CD4-positive, CD25-positive, alpha-beta regulatory T cell (primary cell): Measurements from ENCODE around the gene DYNC2LI1. TPM values are rescaled to one million over a fixed set of nuclear protein-coding genes. Genes with fewer than 3 reads are reported as not detected.

Experiments
- ATAC-seq, 2 donors: fragments of 150-1000 bp; cut with Tn5 transposase; one replicate each; pipeline ENCODE4 v1.10.0; 2021; ENCODE audit warnings: low read depth in 2 of 2, moderate number of reproducible peaks in 2 of 2, moderate library complexity in 1 of 2
- DNase-seq, 3 donors: peaks; one replicate each; pipeline versions ENCODE4 v3.0.0 to v3.0.0-alpha.2; 2012 to 2022; ENCODE audit warnings: mixed read lengths in 1 of 3
- H3K27ac ChIP-seq: one replicate; pipeline ENCODE4 v1.7.0; 2013; ENCODE audit warnings: mild to moderate bottlenecking, low read length; ENCODE audit not compliant: insufficient read depth, poor library complexity, severe bottlenecking
- H3K27me3 ChIP-seq: one replicate; pipeline ENCODE4 v1.7.0; 2013; ENCODE audit warnings: low read length; ENCODE audit not compliant: control insufficient read depth, insufficient read depth
- H3K36me3 ChIP-seq: one replicate; pipeline ENCODE4 v1.7.0; 2013; ENCODE audit warnings: mild to moderate bottlenecking, low read length, moderate library complexity; ENCODE audit not compliant: control insufficient read depth, insufficient read depth
- H3K4me1 ChIP-seq: 2 replicates; pipeline ENCODE4 v1.7.0; 2013; ENCODE audit warnings: mild to moderate bottlenecking, low read length; ENCODE audit not compliant: insufficient read depth, control insufficient read depth, poor library complexity, severe bottlenecking
- H3K4me3 ChIP-seq: one replicate; pipeline ENCODE4 v1.7.0; 2013; ENCODE audit warnings: low read depth, mild to moderate bottlenecking, low read length, moderate library complexity
- H3K9me3 ChIP-seq, 2 experiments: 1 replicate in 1 of 2; 2 replicates in 1 of 2; pipeline ENCODE4 v1.7.0; 2013; ENCODE audit warnings: low read length in 2 of 2, mild to moderate bottlenecking in 1 of 2, moderate library complexity in 1 of 2; ENCODE audit not compliant: control insufficient read depth in 2 of 2
- H3K27ac Mint-ChIP-seq, 3 donors: one replicate each; pipeline ENCODE4 v1.8.0; 2020 to 2022; ENCODE audit warnings: mild to moderate bottlenecking in 3 of 3, mixed read lengths in 3 of 3, moderate library complexity in 2 of 3
- H3K27me3 Mint-ChIP-seq: one replicate; pipeline ENCODE4 v1.8.0; 2022; ENCODE audit warnings: mild to moderate bottlenecking, mixed read lengths
- H3K36me3 Mint-ChIP-seq: one replicate; pipeline ENCODE4 v1.8.0; 2020; ENCODE audit warnings: mixed read lengths
- H3K4me1 Mint-ChIP-seq, 4 donors: one replicate each; pipeline ENCODE4 v1.8.0; 2020 to 2022; ENCODE audit warnings: mixed read lengths in 4 of 4, mild to moderate bottlenecking in 1 of 4
- H3K4me3 Mint-ChIP-seq, 4 donors: one replicate each; pipeline ENCODE4 v1.8.0; 2020 to 2022; ENCODE audit warnings: mild to moderate bottlenecking in 4 of 4, mixed read lengths in 4 of 4, moderate library complexity in 3 of 4
- H3K9me3 Mint-ChIP-seq, 7 donors: one replicate each; pipeline ENCODE4 v1.8.0; 2020 to 2022; ENCODE audit warnings: mixed read lengths in 7 of 7, mild to moderate bottlenecking in 3 of 7, moderate library complexity in 2 of 7
- polyA plus RNA-seq, 4 donors: library from polyadenylated mRNA; unstranded; fragments of 300-500 nt; fragmentation: Illumina TruSeq; gene quantifications; one replicate each; pipeline ENCODE4 v1.2.3, GENCODE V29; 2021
- total RNA-seq: library from RNA; stranded (reverse); gene quantifications from one replicate; pipeline ENCODE4 v1.2.3, GENCODE V29; 2022

The DYNC2LI1 gene
- total and polyA plus RNA-seq, 5 donors from 2014 or later: 2.1 to 5.8 (median 3.1) TPM

DNA sequence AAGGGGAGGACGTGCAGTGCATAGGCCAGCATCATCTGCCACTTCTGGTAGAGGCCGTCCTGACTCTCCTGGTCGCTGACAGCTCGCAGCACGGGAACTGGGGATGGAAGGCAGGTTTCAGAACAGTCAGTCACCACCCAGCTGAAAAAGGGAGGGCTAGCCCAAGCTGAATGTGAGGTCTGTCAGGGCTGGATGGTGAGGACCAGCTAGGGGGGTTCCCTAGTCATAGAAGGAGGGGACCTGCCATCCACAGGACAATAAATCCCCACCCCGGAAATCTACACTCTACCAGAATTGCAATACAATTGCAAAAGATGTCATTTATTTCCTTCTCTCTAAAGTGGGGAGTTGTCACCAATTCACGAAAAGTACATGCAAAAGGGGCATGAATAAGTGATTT lies 49.0 kb downstream of the DYNC2LI1 start:
- Histone ChIP-seq H3K27ac (no peak overlapping the region), H3K4me1 (no peaks in the 10 kb centered on the region), H3K36me3 (no peaks in the 10 kb centered on the region), H3K4me3 (no peak overlapping the region), H3K27me3 (peaks cover 3% of the 10 kb centered on the region), H3K9me3 (no peaks in the 10 kb centered on the region)
- DNase-seq (no peak), ATAC-seq (no peak)
- H3K4me1 Mint-ChIP-seq: no peaks in the 10 kb centered on the region
- no peak overlapping the region for H3K27ac Mint-ChIP-seq
- H3K9me3 Mint-ChIP-seq: no peaks in the 10 kb centered on the region
- peaks cover 4% of the 10 kb centered on the region for H3K36me3 Mint-ChIP-seq
- peaks cover 17% of the 10 kb centered on the region for H3K27me3 Mint-ChIP-seq
- no peak overlapping the region for H3K4me3 Mint-ChIP-seq

DNA sequence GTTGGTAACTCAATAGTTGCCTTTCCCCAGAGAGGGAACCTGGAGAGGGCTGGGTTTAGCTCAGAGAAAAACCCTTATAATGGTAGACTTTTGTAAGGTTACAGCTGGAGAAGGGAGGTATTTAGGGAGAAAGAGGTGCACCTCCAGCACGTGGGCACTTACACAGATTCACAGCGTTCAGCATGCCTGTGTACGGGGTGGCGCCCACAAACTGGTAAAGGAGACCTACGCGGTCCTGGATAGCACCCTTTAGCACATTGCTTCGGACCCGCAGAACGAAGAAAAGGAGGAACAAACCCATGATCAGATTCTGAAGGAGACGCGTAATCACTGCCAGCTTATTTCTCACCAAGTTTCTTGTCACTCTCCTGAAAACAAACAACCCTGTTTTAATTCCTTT lies 49.9 kb downstream of the DYNC2LI1 start:
- Histone ChIP-seq H3K4me1 (no peaks in the 10 kb centered on the region), H3K4me3 (no peak overlapping the region), H3K9me3 (no peaks in the 10 kb centered on the region), H3K27ac (no peak overlapping the region), H3K27me3 (peaks cover 3% of the 10 kb centered on the region), H3K36me3 (no peaks in the 10 kb centered on the region)
- Mint-ChIP-seq H3K36me3 (peaks cover 4% of the 10 kb centered on the region), H3K4me1 (no peaks in the 10 kb centered on the region), H3K27ac (no peak overlapping the region), H3K27me3 (peaks cover 17% of the 10 kb centered on the region), H3K9me3 (no peaks in the 10 kb centered on the region), H3K4me3 (peak overlapping the region in 1 of 4 donors; percentile 90)
- DNase-seq (no peak), ATAC-seq (no peak)

DNA sequence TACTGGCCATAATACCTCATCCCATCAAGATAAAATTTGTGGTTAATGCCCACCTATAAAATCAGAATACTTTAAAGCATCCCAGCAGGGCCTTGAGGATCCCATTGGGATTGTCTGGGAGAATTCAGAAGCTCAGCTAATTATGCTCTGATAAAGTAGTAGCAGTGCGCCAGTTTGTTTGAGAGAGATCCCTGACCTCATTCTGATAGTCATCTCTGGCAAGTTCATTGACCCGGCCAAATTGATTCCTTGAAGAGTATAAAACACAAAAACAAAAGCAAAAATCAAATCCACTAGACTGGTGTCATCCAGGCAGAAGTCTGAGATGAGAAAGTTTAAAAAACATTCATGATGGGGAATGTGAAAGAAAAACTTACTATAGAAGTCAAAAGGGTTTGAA lies 50.7 kb downstream of the DYNC2LI1 start:
- no peak overlapping the region for H3K4me3 ChIP-seq
- no peak overlapping the region for H3K4me3 Mint-ChIP-seq
- DNase-seq: no peak
- no peak overlapping the region for H3K27ac Mint-ChIP-seq
- peaks cover 21% of the 10 kb centered on the region for H3K27me3 Mint-ChIP-seq
- peaks cover 3% of the 10 kb centered on the region for H3K27me3 ChIP-seq
- no peaks in the 10 kb centered on the region for H3K9me3 ChIP-seq
- H3K9me3 Mint-ChIP-seq: no peaks in the 10 kb centered on the region
- ATAC-seq: no peak
- peaks cover 4% of the 10 kb centered on the region for H3K36me3 Mint-ChIP-seq
- no peaks in the 10 kb centered on the region for H3K36me3 ChIP-seq
- H3K4me1 Mint-ChIP-seq: no peaks in the 10 kb centered on the region
- no peak overlapping the region for H3K27ac ChIP-seq
- no peaks in the 10 kb centered on the region for H3K4me1 ChIP-seq

DNA sequence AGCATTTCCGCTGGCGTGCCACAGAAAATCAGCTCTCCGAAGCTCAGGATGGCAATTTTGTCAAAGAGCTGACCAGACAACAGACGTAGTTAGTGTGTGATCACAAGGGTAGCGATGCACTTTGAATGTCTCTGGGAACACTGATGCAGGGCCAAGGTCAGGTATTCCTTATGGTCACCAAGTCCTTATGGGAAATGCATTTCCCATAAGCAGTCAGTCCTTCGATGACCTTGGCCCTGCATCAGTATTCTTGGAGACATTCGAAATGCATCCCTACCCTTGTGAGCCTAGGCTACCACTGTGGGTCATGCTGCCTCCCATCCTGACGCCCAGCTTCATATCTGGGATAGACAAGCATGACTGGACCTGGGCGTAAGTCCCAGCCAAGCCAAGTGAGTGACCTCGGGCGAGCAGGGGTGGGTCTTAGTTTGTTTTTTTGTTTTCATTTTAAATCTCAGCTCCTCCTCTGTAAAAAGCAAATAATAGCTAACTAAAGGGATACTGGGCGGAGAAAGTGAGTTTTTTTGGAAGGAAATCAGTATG lies 51.2 kb downstream of the DYNC2LI1 start:
- Mint-ChIP-seq H3K9me3 (no peaks in the 10 kb centered on the region), H3K4me1 (no peaks in the 10 kb centered on the region), H3K27ac (no peak overlapping the region), H3K27me3 (peaks cover 18% of the 10 kb centered on the region), H3K36me3 (peaks cover 4% of the 10 kb centered on the region), H3K4me3 (no peak overlapping the region)
- Histone ChIP-seq H3K4me3 (no peak overlapping the region), H3K27ac (no peak overlapping the region), H3K27me3 (peaks cover 3% of the 10 kb centered on the region), H3K36me3 (no peaks in the 10 kb centered on the region), H3K4me1 (no peaks in the 10 kb centered on the region), H3K9me3 (no peaks in the 10 kb centered on the region)
- DNase-seq: no peak
- ATAC-seq: no peak

DNA sequence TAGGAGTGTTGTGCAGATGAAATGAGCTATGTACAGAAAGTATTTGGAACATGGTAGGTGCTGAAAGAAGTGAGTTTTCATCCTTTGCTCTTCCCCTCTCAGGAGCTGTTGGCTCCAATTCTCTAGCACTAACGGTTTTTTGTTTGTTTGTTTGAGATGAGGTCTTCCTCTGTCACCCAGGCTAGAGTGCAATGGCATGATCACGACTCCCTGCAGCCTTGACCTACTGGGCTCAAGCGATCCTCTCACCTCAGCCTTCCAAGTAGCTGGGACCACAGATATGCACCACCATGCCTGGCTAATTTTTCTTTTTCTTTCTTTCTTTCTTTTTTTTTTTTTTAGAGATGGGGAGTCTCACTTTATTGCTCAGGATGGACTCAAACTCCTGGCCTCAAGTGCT lies 52.0 kb downstream of the DYNC2LI1 start:
- H3K4me3 Mint-ChIP-seq: no peak overlapping the region
- Histone ChIP-seq H3K4me1 (no peaks in the 10 kb centered on the region), H3K27me3 (peaks cover 3% of the 10 kb centered on the region), H3K9me3 (no peaks in the 10 kb centered on the region), H3K36me3 (no peaks in the 10 kb centered on the region), H3K27ac (no peak overlapping the region), H3K4me3 (no peak overlapping the region)
- ATAC-seq: no peak
- H3K27me3 Mint-ChIP-seq: peaks cover 19% of the 10 kb centered on the region
- H3K27ac Mint-ChIP-seq: no peak overlapping the region
- peaks cover 4% of the 10 kb centered on the region for H3K36me3 Mint-ChIP-seq
- no peaks in the 10 kb centered on the region for H3K9me3 Mint-ChIP-seq
- H3K4me1 Mint-ChIP-seq: no peaks in the 10 kb centered on the region
- no peak for DNase-seq

DNA sequence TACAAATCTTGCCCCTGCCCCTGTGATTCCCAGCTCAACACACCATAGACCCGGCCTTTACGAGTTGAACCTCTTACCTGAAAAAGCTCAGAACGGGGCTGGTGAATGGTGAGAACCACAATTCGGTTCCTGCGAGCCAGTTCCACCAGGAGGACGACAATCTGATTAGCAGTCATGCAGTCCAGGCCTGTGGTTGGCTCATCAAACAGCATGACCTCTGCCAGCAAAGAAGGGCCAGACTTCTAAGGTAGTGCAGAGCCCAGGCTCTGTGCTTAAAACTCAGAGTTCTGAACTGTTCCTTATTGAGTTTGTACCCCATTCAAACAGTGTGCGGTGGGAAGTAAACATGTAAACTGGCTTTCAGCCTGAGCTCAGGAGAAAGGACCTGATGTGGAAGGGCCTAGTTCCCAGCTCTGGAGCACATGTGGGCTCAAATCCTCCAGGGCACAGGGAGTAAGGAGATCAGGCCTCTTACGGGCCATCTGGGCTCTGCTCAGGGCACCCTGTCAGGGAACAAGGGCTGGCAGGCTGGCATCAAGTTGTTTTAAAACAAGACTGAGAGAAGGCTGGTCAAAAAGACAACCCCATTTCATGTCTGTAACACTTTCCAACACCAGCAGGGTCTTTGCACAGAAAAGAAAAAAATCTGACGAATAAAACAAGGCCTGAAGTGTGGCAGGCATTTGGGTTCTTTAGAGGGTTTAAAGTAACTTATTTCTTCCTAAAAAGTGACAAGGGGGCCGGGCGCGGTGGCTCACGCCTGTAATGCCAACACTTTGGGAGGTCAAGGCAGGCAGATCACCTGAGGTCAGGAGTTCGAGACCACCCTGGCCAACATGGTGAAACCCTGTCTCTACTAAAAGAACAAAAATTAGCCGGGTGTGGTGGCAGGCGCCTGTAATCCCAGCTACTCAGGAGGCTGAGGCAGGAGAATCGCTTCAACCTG lies 52.7 kb downstream of the DYNC2LI1 start:
- H3K4me1 Mint-ChIP-seq: peaks cover 0 to 2% (median 1%) of the 10 kb centered on the region in 4 donors
- no peak overlapping the region for H3K4me3 ChIP-seq
- DNase-seq (no peak), ATAC-seq (no peak)
- no peaks in the 10 kb centered on the region for H3K9me3 ChIP-seq
- peaks cover 3% of the 10 kb centered on the region for H3K27me3 ChIP-seq
- peaks cover 24% of the 10 kb centered on the region for H3K27me3 Mint-ChIP-seq
- no peaks in the 10 kb centered on the region for H3K36me3 ChIP-seq
- H3K27ac Mint-ChIP-seq: no peak overlapping the region
- no peaks in the 10 kb centered on the region for H3K9me3 Mint-ChIP-seq
- no peak overlapping the region for H3K4me3 Mint-ChIP-seq
- peaks cover 4% of the 10 kb centered on the region for H3K36me3 Mint-ChIP-seq
- no peaks in the 10 kb centered on the region for H3K4me1 ChIP-seq
- H3K27ac ChIP-seq: no peak overlapping the region

DNA sequence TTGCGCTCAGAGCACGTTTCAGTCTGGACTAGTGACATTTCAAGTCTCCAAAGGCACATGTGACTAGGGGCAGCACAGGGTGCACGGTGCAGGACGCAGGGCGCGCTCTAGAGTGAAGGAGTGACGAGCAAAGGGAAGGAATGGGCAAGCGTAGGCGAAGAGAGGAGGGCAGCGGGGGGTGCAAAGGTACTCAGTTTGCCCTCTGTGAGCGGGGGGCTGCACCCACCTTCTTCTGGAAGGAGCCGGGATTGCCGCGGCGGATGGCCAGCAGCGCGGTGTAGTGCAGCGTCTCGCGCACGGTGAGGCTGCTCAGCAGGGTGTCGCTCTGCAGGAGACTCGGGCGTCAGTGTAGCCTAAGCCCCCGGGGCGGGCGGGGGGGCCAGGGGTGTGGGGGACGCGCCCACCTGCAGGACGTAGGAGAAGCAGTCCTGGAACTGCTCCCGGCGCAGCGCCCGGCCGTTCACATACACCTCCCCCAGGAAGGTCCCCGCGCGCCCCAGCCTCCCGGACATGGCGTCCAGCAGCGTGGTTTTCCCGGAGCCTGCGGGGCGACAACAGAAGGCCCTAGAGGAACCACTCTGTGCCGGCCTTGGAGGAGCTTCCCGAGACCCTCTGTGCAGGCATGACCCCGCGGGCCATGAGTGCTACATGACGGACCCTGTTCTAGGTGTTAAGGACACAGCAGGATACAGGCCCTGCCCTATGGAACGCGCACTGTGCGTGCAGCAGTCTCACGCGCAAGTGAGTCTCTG lies 57.9 kb downstream of the DYNC2LI1 start:
- Mint-ChIP-seq H3K9me3 (no peaks in the 10 kb centered on the region), H3K27me3 (peaks cover 16% of the 10 kb centered on the region), H3K4me3 (no peak overlapping the region), H3K27ac (no peak overlapping the region), H3K36me3 (no peaks in the 10 kb centered on the region), H3K4me1 (peaks cover 0 to 2% (median 1%) of the 10 kb centered on the region in 4 donors)
- no peaks in the 10 kb centered on the region for H3K4me1 ChIP-seq
- ATAC-seq: no peak
- H3K27ac ChIP-seq: no peak overlapping the region
- H3K9me3 ChIP-seq: no peaks in the 10 kb centered on the region
- no peak for DNase-seq
- peaks cover 4% of the 10 kb centered on the region for H3K27me3 ChIP-seq
- H3K36me3 ChIP-seq: no peaks in the 10 kb centered on the region
- no peak overlapping the region for H3K4me3 ChIP-seq
